Right cardiac atrium (tissue), 5 donors: ENCODE results near the gene TWNK. TPM values are rescaled to one million over a fixed set of nuclear protein-coding genes. Genes with fewer than 3 reads are reported as not detected.

Experiments used
- ATAC-seq, 2 donors: fragments of 200-7000 bp; cut with Tn5 transposase; one replicate each; pipeline versions ENCODE4 v1.8.0 to v1.9.1; 2020; ENCODE audit warnings: moderate library complexity in 2 of 2, mild to moderate bottlenecking in 1 of 2
- DNase-seq, 3 donors: peaks; one replicate each; pipeline ENCODE4 v3.0.0-alpha.2; 2020
- H3K27ac ChIP-seq: one replicate; pipeline ENCODE4 v1.5.1; 2013; ENCODE audit warnings: mild to moderate bottlenecking, low read length, control low read depth, moderate library complexity
- H3K27me3 ChIP-seq: one replicate; pipeline ENCODE4 v1.6.1; 2013; ENCODE audit not compliant: control insufficient read depth, insufficient read depth
- H3K4me1 ChIP-seq: one replicate; pipeline ENCODE4 v1.6.1; 2013; ENCODE audit warnings: low read length; ENCODE audit not compliant: control insufficient read depth, insufficient read depth
- H3K4me3 ChIP-seq: one replicate; pipeline ENCODE4 v1.5.1; 2013; ENCODE audit warnings: low read length, control low read depth
- H3K9me3 ChIP-seq: one replicate; pipeline ENCODE4 v1.6.1; 2013; ENCODE audit warnings: low read length; ENCODE audit not compliant: control insufficient read depth
- WGBS: extraction: QIAGEN DNeasy Blood & Tissue Kit; methylation state at CpG from one replicate; pipeline ENCODE4 v1.1.7; 2013; 5-methylcytosine and 5-hydroxymethylcytosine counted together
- intact Hi-C, 4 donors: fragments of 100-400 bp; cut with DNase I; formaldehyde crosslinking; loops; one replicate each; pipeline versions ENCODE4 v1.11.0 to v1.14.0; 2022 to 2023
- polyA plus RNA-seq: library from polyadenylated mRNA; stranded (reverse); fragments of 200-250 nt; gene quantifications from one replicate; pipeline ENCODE4 v1.2.3, GENCODE V29; 2013
- total RNA-seq, 4 donors: library from RNA; stranded (reverse); fragmentation: NEBNext Ultra II Directional; extraction: Animal tissue kit (Norgen Biotek cat#: 25700); gene quantifications; one replicate each; pipeline ENCODE4 v1.2.1, GENCODE V29; 2021
- donor health status: healthy with polysubstance abuse.
- donor health status: DM: no; HTN: yes; CAD: no.
- donor health status: DM: no; HTN: no; CAD: no.
- donor health status: DM: no; HTN: yes; CAD: no; lungs with severe emphysema.
- donor health status: DM: yes; HTN: yes; CAD: no.

The TWNK gene
- total and polyA plus RNA-seq, 5 donors: 4.3 to 7.5 (median 4.9) TPM

- 78% methylated on average over 3 of the region's 3 CpGs for WGBS
- intact Hi-C loops: no loop called here
Observed at GRCh38 chr10:100976906-100977305, 10.4 kb upstream of the TWNK start.

GRCh38 chr10:100977436-100977835 lies 9.9 kb upstream of the TWNK start:
- Histone ChIP-seq H3K27ac (no peak overlapping the region), H3K4me3 (no peak overlapping the region), H3K4me1 (no peaks in the 10 kb centered on the region), H3K9me3 (no peaks in the 10 kb centered on the region), H3K27me3 (no peaks in the 10 kb centered on the region)
- ATAC-seq (no peak), DNase-seq (no peak)
- 86% methylated on average over 6 of the region's 6 CpGs for WGBS
- intact Hi-C loops: no loop called here

More at GRCh38 chr10:100976906-100977305, 10.4 kb upstream of the TWNK start:
- DNase-seq (no peak), ATAC-seq (no peak)
- no peaks in the 10 kb centered on the region for H3K27me3 ChIP-seq
- H3K4me3 ChIP-seq: no peak overlapping the region
- no peaks in the 10 kb centered on the region for H3K9me3 ChIP-seq
- H3K27ac ChIP-seq: no peak overlapping the region
- no peaks in the 10 kb centered on the region for H3K4me1 ChIP-seq

- Histone ChIP-seq H3K27ac (no peak overlapping the region), H3K4me3 (no peak overlapping the region), H3K4me1 (no peaks in the 10 kb centered on the region), H3K9me3 (no peaks in the 10 kb centered on the region), H3K27me3 (no peaks in the 10 kb centered on the region)
- 88% methylated on average over 13 of the region's 13 CpGs for WGBS
- ATAC-seq: no peak
- intact Hi-C loops: no loop called here
- DNase-seq: no peak
Observed at GRCh38 chr10:100978121-100978900, 9.0 kb upstream of the TWNK start.

GRCh38 chr10:100978901-100979195 lies 8.5 kb upstream of the TWNK start:
- H3K4me1 ChIP-seq: no peaks in the 10 kb centered on the region
- H3K27ac ChIP-seq: no peak overlapping the region
- H3K27me3 ChIP-seq: no peaks in the 10 kb centered on the region
- no peak overlapping the region for H3K4me3 ChIP-seq
- no peak for DNase-seq
- intact Hi-C loops: no loop called here
- H3K9me3 ChIP-seq: no peaks in the 10 kb centered on the region
- 79% methylated on average over 10 of the region's 10 CpGs for WGBS
- no peak for ATAC-seq

GRCh38 chr10:100979791-100980272 lies 7.5 kb upstream of the TWNK start:
- H3K27me3 ChIP-seq: no peaks in the 10 kb centered on the region
- intact Hi-C loops: no loop called here
- no peak overlapping the region for H3K4me3 ChIP-seq
- H3K27ac ChIP-seq: no peak overlapping the region
- ATAC-seq (no peak), DNase-seq (no peak)
- H3K4me1 ChIP-seq: no peaks in the 10 kb centered on the region
- H3K9me3 ChIP-seq: no peaks in the 10 kb centered on the region
- 91% methylated on average over 16 of the region's 16 CpGs for WGBS

GRCh38 chr10:100980311-100980710 lies 7.0 kb upstream of the TWNK start:
- intact Hi-C loops: no loop called here
- no peak for DNase-seq
- no peaks in the 10 kb centered on the region for H3K9me3 ChIP-seq
- no peaks in the 10 kb centered on the region for H3K27me3 ChIP-seq
- WGBS: 86% methylated on average over 2 of the region's 2 CpGs
- no peak overlapping the region for H3K4me3 ChIP-seq
- no peaks in the 10 kb centered on the region for H3K4me1 ChIP-seq
- no peak overlapping the region for H3K27ac ChIP-seq
- ATAC-seq: no peak

GRCh38 chr10:100980711-100981110 lies 6.6 kb upstream of the TWNK start:
- 93% methylated on average over 7 of the region's 7 CpGs for WGBS
- no peak for ATAC-seq
- Histone ChIP-seq H3K27me3 (no peaks in the 10 kb centered on the region), H3K4me3 (no peak overlapping the region), H3K27ac (no peak overlapping the region), H3K9me3 (no peaks in the 10 kb centered on the region), H3K4me1 (no peaks in the 10 kb centered on the region)
- intact Hi-C loops: no loop called here
- DNase-seq: no peak

- Histone ChIP-seq H3K4me1 (no peaks in the 10 kb centered on the region), H3K27me3 (no peaks in the 10 kb centered on the region), H3K9me3 (no peaks in the 10 kb centered on the region), H3K4me3 (no peak overlapping the region), H3K27ac (no peak overlapping the region)
- intact Hi-C loops: no loop called here
- ATAC-seq (no peak), DNase-seq (no peak)
- WGBS: 86% methylated on average over 5 of the region's 5 CpGs
Observed at GRCh38 chr10:100981178-100981772, 6.1 kb upstream of the TWNK start.

GRCh38 chr10:100982916-100983830 lies 4.2 kb upstream of the TWNK start:
- ATAC-seq (no peak), DNase-seq (no peak)
- Histone ChIP-seq H3K9me3 (no peaks in the 10 kb centered on the region), H3K4me3 (no peak overlapping the region), H3K27me3 (no peaks in the 10 kb centered on the region), H3K27ac (no peak overlapping the region), H3K4me1 (peaks cover 9% of the 10 kb centered on the region)
- intact Hi-C loops: no loop called here
- WGBS: 91% methylated on average over 24 of the region's 24 CpGs

GRCh38 chr10:100983868-100984671 lies 3.3 kb upstream of the TWNK start:
- ATAC-seq: no peak
- intact Hi-C loops: no loop called here
- Histone ChIP-seq H3K27me3 (no peaks in the 10 kb centered on the region), H3K4me1 (peaks cover 10% of the 10 kb centered on the region), H3K4me3 (no peak overlapping the region), H3K9me3 (no peaks in the 10 kb centered on the region), H3K27ac (no peak overlapping the region)
- 80% methylated on average over 13 of the region's 13 CpGs for WGBS
- no peak for DNase-seq
